HepG2 (cell line): Measurements from ENCODE around the gene HSPA1B. TPM values are rescaled to one million over a fixed set of nuclear protein-coding genes. Genes with fewer than 3 reads are reported as not detected.
A peak's percentile ranks its signal among the peaks of the same experiment; 100 is the strongest.

Source experiments
- ATM ChIP-seq: fragments of 450-650 bp; IDR thresholded peaks from 2 replicates; pipeline ENCODE4 v1.7.1; 2017; ENCODE audit warnings: mild to moderate bottlenecking, borderline replicate concordance
- CBX1 ChIP-seq: IDR thresholded peaks from one replicate; pipeline ENCODE4 v1.6.1; 2016; ENCODE audit warnings: antibody characterized with exemption, low read depth
- GLMP ChIP-seq: sonication (generic); formaldehyde crosslinking; IDR thresholded peaks from 2 replicates; pipeline ENCODE4 v1.9.0; 2021; ENCODE audit warnings: missing genetic modification reagents, mild to moderate bottlenecking, borderline replicate concordance
- GMEB1 ChIP-seq: sonication (generic); formaldehyde crosslinking; IDR thresholded peaks from 2 replicates; pipeline ENCODE4 v1.5.1; 2020; ENCODE audit warnings: missing genetic modification reagents, mild to moderate bottlenecking, borderline replicate concordance
- GZF1 ChIP-seq: sonication (generic); formaldehyde crosslinking; IDR thresholded peaks from 2 replicates; pipeline ENCODE4 v1.5.1; 2020; ENCODE audit warnings: mild to moderate bottlenecking, missing genetic modification reagents
- IRF9 ChIP-seq: sonication (generic); formaldehyde crosslinking; IDR thresholded peaks from 2 replicates; pipeline ENCODE4 v1.8.0; 2022; ENCODE audit warnings: missing genetic modification reagents, mild to moderate bottlenecking, borderline replicate concordance
- KAT8 ChIP-seq: IDR thresholded peaks from 2 replicates; pipeline ENCODE4 v1.6.1; 2016; ENCODE audit warnings: missing genetic modification reagents, missing compliant biosample characterization
- KDM3A ChIP-seq: IDR thresholded peaks from 2 replicates; pipeline ENCODE4 v1.6.1; 2018; ENCODE audit warnings: low read depth, missing compliant biosample characterization
- KMT2B ChIP-seq: IDR thresholded peaks from 2 replicates; pipeline ENCODE4 v1.6.1; 2016; ENCODE audit warnings: missing genetic modification reagents, missing compliant biosample characterization
- MXD4 ChIP-seq: IDR thresholded peaks from 2 replicates; pipeline ENCODE4 v1.6.1; 2016; ENCODE audit warnings: mild to moderate bottlenecking, missing biosample characterization, missing genetic modification reagents
- MXI1 ChIP-seq: IDR thresholded peaks from 3 replicates; pipeline ENCODE4 v1.6.1; 2012; ENCODE audit warnings: low read depth, low read length, inconsistent platforms, borderline replicate concordance
- NFYC ChIP-seq: IDR thresholded peaks from 2 replicates; pipeline ENCODE4 v1.6.1; 2016; ENCODE audit warnings: missing genetic modification reagents, missing compliant biosample characterization
- RCOR2 ChIP-seq: IDR thresholded peaks from 2 replicates; pipeline ENCODE4 v1.6.1; 2016; ENCODE audit warnings: missing biosample characterization, missing genetic modification reagents
- REPIN1 ChIP-seq: sonication (generic); formaldehyde crosslinking; IDR thresholded peaks from 2 replicates; pipeline ENCODE4 v1.8.0; 2022; ENCODE audit warnings: missing genetic modification reagents, low read depth, mild to moderate bottlenecking, borderline replicate concordance
- TBL1XR1 ChIP-seq: fragments of 150-350 bp; IDR thresholded peaks from 2 replicates; pipeline ENCODE4 v1.6.1; 2014; ENCODE audit warnings: borderline replicate concordance, low read length; ENCODE audit not compliant: partially characterized antibody
- ZFX ChIP-seq: sonication (generic); formaldehyde crosslinking; IDR thresholded peaks from 2 replicates; pipeline ENCODE4 v1.4.0; 2020; ENCODE audit warnings: mild to moderate bottlenecking, low read depth, missing genetic modification reagents, moderate library complexity
- ZKSCAN5 ChIP-seq: sonication (generic); formaldehyde crosslinking; IDR thresholded peaks from 2 replicates; pipeline ENCODE4 v1.5.1; 2020; ENCODE audit warnings: mild to moderate bottlenecking, missing genetic modification reagents
- ZNF143 ChIP-seq: sonication (generic); formaldehyde crosslinking; IDR thresholded peaks from 2 replicates; pipeline ENCODE4 v1.4.0; 2020; ENCODE audit warnings: missing genetic modification reagents
- ZNF263 ChIP-seq: sonication (generic); formaldehyde crosslinking; IDR thresholded peaks from 2 replicates; pipeline ENCODE4 v1.4.0; 2020; ENCODE audit warnings: missing genetic modification reagents
- ZNF281 ChIP-seq: sonication (generic); formaldehyde crosslinking; IDR thresholded peaks from 2 replicates; pipeline ENCODE4 v1.4.0; 2020; ENCODE audit warnings: missing genetic modification reagents, borderline replicate concordance
- ZNF570 ChIP-seq: sonication (generic); formaldehyde crosslinking; IDR thresholded peaks from 2 replicates; pipeline ENCODE4 v1.4.0; 2020; ENCODE audit warnings: mild to moderate bottlenecking, missing genetic modification reagents, borderline replicate concordance
- ZNF607 ChIP-seq: sonication (generic); formaldehyde crosslinking; IDR thresholded peaks from 2 replicates; pipeline ENCODE4 v1.5.1; 2020; ENCODE audit warnings: missing genetic modification reagents, mild to moderate bottlenecking, borderline replicate concordance
- ZNF652 ChIP-seq: IDR thresholded peaks from 2 replicates; pipeline ENCODE4 v1.6.1; 2016; ENCODE audit warnings: low read depth, borderline replicate concordance
- ZSCAN25 ChIP-seq: sonication (generic); formaldehyde crosslinking; IDR thresholded peaks from 2 replicates; pipeline ENCODE4 v1.8.0; 2022; ENCODE audit warnings: mild to moderate bottlenecking, missing genetic modification reagents
- polyA plus RNA-seq, 8 experiments: library from polyadenylated mRNA; depleted of rRNA in 3 of 8; stranded (reverse) in 7 of 8; unstranded in 1 of 8; fragments of >200 nt; fragmentation: Illumina TruSeq in 4 of 8; extraction: Trizol in 4 of 8; gene quantifications; 2 replicates each; pipeline versions ENCODE4 v1.2.1 to v1.2.3, GENCODE V29; 2011 to 2016; ENCODE audit warnings: low read depth in 4 of 8, missing spikeins in 1 of 8, mixed read lengths in 1 of 8; ENCODE audit not compliant: insufficient read depth in 1 of 8
- total RNA-seq, 5 experiments: library from RNA; depleted of rRNA; stranded (reverse); fragments of >200 nt; fragmentation: Illumina TruSeq; extraction: Trizol; gene quantifications; 2 replicates each; pipeline ENCODE4 v1.2.3, GENCODE V29; 2016; ENCODE audit warnings: low read depth in 1 of 5

The HSPA1B gene
- total and polyA plus RNA-seq, 2 of the 13 experiments (the other 11 are each of a cell fraction or from before 2014, with no cell fraction given) = 26.0 to 186 TPM

GRCh38 chr6:31827286-31828079 is at the start of gene HSPA1B (continued):
- TF ChIP-seq ZKSCAN5 (CRISPR knock-in tag) = 0 out of 2 replicates have a peak, but pooled peaks have one; percentile 34
- peak; percentile 42; the same call in 1 of the 2 replicates for TF ChIP-seq ZNF281 (CRISPR knock-in tag)
- TF ChIP-seq ZNF143 (CRISPR knock-in tag) = no peak
- peak; percentile 67 for TF ChIP-seq ZNF263 (CRISPR knock-in tag)
- TF ChIP-seq ATM = no peak
- TF ChIP-seq KDM3A (CRISPR knock-in tag) = peak; percentile 48; the same call in 1 of the 2 replicates
- peak; percentile 84; the same call in 1 of the 2 replicates for TF ChIP-seq ZNF607 (CRISPR knock-in tag)
- TF ChIP-seq GMEB1 (CRISPR knock-in tag) = peak; percentile 61
- TF ChIP-seq NFYC (CRISPR knock-in tag) = peak; percentile 89
- peak; percentile 72 for TF ChIP-seq TBL1XR1
- TF ChIP-seq ZNF570 (CRISPR knock-in tag) = no peak
- 0 out of 2 replicates have a peak, but pooled peaks have one; percentile 55 for TF ChIP-seq RCOR2 (CRISPR knock-in tag)
- TF ChIP-seq ZSCAN25 (CRISPR knock-in tag) = no peak
- TF ChIP-seq REPIN1 (CRISPR knock-in tag) = peak; percentile 59; the same call in 1 of the 2 replicates
- TF ChIP-seq KAT8 = peak; percentile 73
- no peak for TF ChIP-seq GLMP (CRISPR knock-in tag)
- no peak for TF ChIP-seq ZNF652
- peak; percentile 42; the same call in 1 of the 2 replicates for TF ChIP-seq KMT2B (CRISPR knock-in tag)
- TF ChIP-seq GZF1 (CRISPR knock-in tag) = peak; percentile 44; the same call in 1 of the 2 replicates
- peak; percentile 89; the same call in 1 of the 2 replicates for TF ChIP-seq IRF9 (CRISPR knock-in tag)
- peak; percentile 77 for TF ChIP-seq MXD4 (CRISPR knock-in tag)
- peak; percentile 60 for TF ChIP-seq ZFX (CRISPR knock-in tag)
- peak; percentile 87 for TF ChIP-seq MXI1
- peak; percentile 97 for TF ChIP-seq CBX1
